ENCODE results near the gene PF4V1. TPM values are rescaled to one million over a fixed set of nuclear protein-coding genes. Genes with fewer than 3 reads are reported as not detected.
A peak's percentile ranks its signal among the peaks of the same experiment; 100 is the strongest.

The PF4V1 gene
- total RNA-seq, 1 donor, result not detected

GRCh38 chr4:73883306-73883705 is 30.2 kb downstream of the PF4V1 start:
- no peak for DNase-seq (ENCODE audit: insufficient read length, low spot score, missing footprints)
- TF ChIP-seq CTCF (IDR thresholded peaks at IDR 0.05; ENCODE audit: extremely low read depth, low read depth, low read length), result no peak
- Histone ChIP-seq H4K20me1 (ENCODE audit: insufficient read depth, low read length) (no peaks in the 10 kb centered on the region), H2AFZ (ENCODE audit: low read length) (no peak overlapping the region), H3K27me3 (ENCODE audit: insufficient read depth, low read length) (no peaks in the 10 kb centered on the region), H3K36me3 (ENCODE audit: insufficient read depth, low read length) (no peaks in the 10 kb centered on the region), H3K79me2 (ENCODE audit: insufficient read depth, low read length) (no peaks in the 10 kb centered on the region), H3K9me3 (ENCODE audit: low read depth, low read length) (no peaks in the 10 kb centered on the region), H3K4me1 (ENCODE audit: insufficient read depth, low read length) (peaks cover 21% of the 10 kb centered on the region), H3K4me2 (ENCODE audit: insufficient read depth, low read length) (peak overlapping the region; percentile 40), H3K4me3 (ENCODE audit: insufficient read depth, low read length) (no peak overlapping the region), H3K27ac (ENCODE audit: low read depth, low read length) (peak overlapping the region; percentile 1)

GRCh38 chr4:73885574-73886267 is 32.6 kb downstream of the PF4V1 start:
- H3K4me1 ChIP-seq (ENCODE audit: insufficient read depth, low read length), result peaks cover 21% of the 10 kb centered on the region
- H2AFZ ChIP-seq (ENCODE audit: low read length), result no peak overlapping the region
- no peak overlapping the region for H3K27ac ChIP-seq (ENCODE audit: low read depth, low read length)
- H3K4me3 ChIP-seq (ENCODE audit: insufficient read depth, low read length), result no peak overlapping the region
- no peaks in the 10 kb centered on the region for H3K27me3 ChIP-seq (ENCODE audit: insufficient read depth, low read length)
- H4K20me1 ChIP-seq (ENCODE audit: insufficient read depth, low read length), result no peaks in the 10 kb centered on the region
- no peaks in the 10 kb centered on the region for H3K79me2 ChIP-seq (ENCODE audit: insufficient read depth, low read length)
- H3K4me2 ChIP-seq (ENCODE audit: insufficient read depth, low read length), result no peak overlapping the region
- no peak for DNase-seq (ENCODE audit: insufficient read length, low spot score, missing footprints)
- TF ChIP-seq CTCF (IDR thresholded peaks at IDR 0.05; ENCODE audit: extremely low read depth, low read depth, low read length), result no peak
- no peaks in the 10 kb centered on the region for H3K9me3 ChIP-seq (ENCODE audit: low read depth, low read length)
- H3K36me3 ChIP-seq (ENCODE audit: insufficient read depth, low read length), result no peaks in the 10 kb centered on the region

GRCh38 chr4:73891326-73891725 is 38.2 kb downstream of the PF4V1 start:
- Histone ChIP-seq H3K4me3 (ENCODE audit: insufficient read depth, low read length) (no peak overlapping the region), H3K36me3 (ENCODE audit: insufficient read depth, low read length) (no peaks in the 10 kb centered on the region), H3K4me1 (ENCODE audit: insufficient read depth, low read length) (peaks cover 19% of the 10 kb centered on the region), H3K27ac (ENCODE audit: low read depth, low read length) (no peak overlapping the region), H3K79me2 (ENCODE audit: insufficient read depth, low read length) (no peaks in the 10 kb centered on the region), H4K20me1 (ENCODE audit: insufficient read depth, low read length) (no peaks in the 10 kb centered on the region), H3K9me3 (ENCODE audit: low read depth, low read length) (no peaks in the 10 kb centered on the region), H2AFZ (ENCODE audit: low read length) (no peak overlapping the region), H3K27me3 (ENCODE audit: insufficient read depth, low read length) (no peaks in the 10 kb centered on the region), H3K4me2 (ENCODE audit: insufficient read depth, low read length) (no peak overlapping the region)
- DNase-seq (ENCODE audit: insufficient read length, low spot score, missing footprints), result no peak
- no peak for TF ChIP-seq CTCF (IDR thresholded peaks at IDR 0.05; ENCODE audit: extremely low read depth, low read depth, low read length)

- H3K36me3 ChIP-seq (ENCODE audit: insufficient read depth, low read length), result no peaks in the 10 kb centered on the region
- DNase-seq (ENCODE audit: insufficient read length, low spot score, missing footprints), result no peak
- H4K20me1 ChIP-seq (ENCODE audit: insufficient read depth, low read length), result no peaks in the 10 kb centered on the region
- H3K4me3 ChIP-seq (ENCODE audit: insufficient read depth, low read length), result no peak overlapping the region
- H3K4me2 ChIP-seq (ENCODE audit: insufficient read depth, low read length), result no peak overlapping the region
- no peak overlapping the region for H2AFZ ChIP-seq (ENCODE audit: low read length)
- no peak overlapping the region for H3K27ac ChIP-seq (ENCODE audit: low read depth, low read length)
- peaks cover 19% of the 10 kb centered on the region for H3K4me1 ChIP-seq (ENCODE audit: insufficient read depth, low read length)
- no peaks in the 10 kb centered on the region for H3K27me3 ChIP-seq (ENCODE audit: insufficient read depth, low read length)
- H3K79me2 ChIP-seq (ENCODE audit: insufficient read depth, low read length), result no peaks in the 10 kb centered on the region
- TF ChIP-seq CTCF (IDR thresholded peaks at IDR 0.05; ENCODE audit: extremely low read depth, low read depth, low read length), result no peak
- no peaks in the 10 kb centered on the region for H3K9me3 ChIP-seq (ENCODE audit: low read depth, low read length)
Measured at GRCh38 chr4:73891739-73892405, 38.8 kb downstream of the PF4V1 start.

All from osteoblast (primary cell).